Endothelial cell of umbilical vein (primary cell): ENCODE measurements around the gene TMEM233. TPM values are rescaled to one million over a fixed set of nuclear protein-coding genes. Genes with fewer than 3 reads are reported as not detected.

Experiments
- BruUV-seq: library from RNA; stranded (reverse); fragments of 400-500 nt; replicated peaks from 2 replicates; lab custom pipeline; 2021; lab: Mats Ljungman, UMichigan
- CTCF ChIA-PET: fragments of 300-600, 350-600 bp; sonication (Branson Sonifier 250); formaldehyde crosslinking; loops from one replicate; lab custom pipeline; 2021; ENCODE audit warnings: antibody characterized with exemption, inconsistent platforms; lab: Charles Lee
- POLR2A ChIA-PET: fragments of 300-600, 350-600 bp; sonication (Branson Sonifier 250); formaldehyde crosslinking; loops from one replicate; lab custom pipeline; 2021; ENCODE audit warnings: antibody characterized with exemption, inconsistent platforms; lab: Charles Lee
- DNase-seq: peaks from one replicate; pipeline ENCODE4 v3.0.0-alpha.2; 2011; ENCODE audit warnings: low read depth, low spot score
- FAIRE-seq: peaks from 2 replicates; lab custom pipeline; 2011; peaks lifted over from hg19 to GRCh38; lab: Jason Lieb, UNC
- H2AFZ ChIP-seq: 2 replicates; pipeline ENCODE4 v1.6.0; 2012; ENCODE audit warnings: low read depth, low read length, control low read depth, inconsistent platforms
- H3K27ac ChIP-seq: 2 replicates; pipeline ENCODE4 v1.5.1; 2011; ENCODE audit warnings: low read depth, mild to moderate bottlenecking, control low read depth, low read length, moderate library complexity; ENCODE audit not compliant: insufficient read depth
- H3K27me3 ChIP-seq, 2 experiments: 2 replicates each; pipeline versions ENCODE4 v1.6.0 to v1.6.1; 2011; ENCODE audit warnings: low read length in 2 of 2, mixed read lengths in 1 of 2; ENCODE audit not compliant: control insufficient read depth in 2 of 2, insufficient read depth in 2 of 2
- H3K36me3 ChIP-seq, 2 experiments: 2 replicates in 1 of 2; 3 replicates in 1 of 2; pipeline ENCODE4 v1.5.1; 2011; ENCODE audit warnings: low read length in 2 of 2, mild to moderate bottlenecking in 1 of 2, moderate library complexity in 1 of 2; ENCODE audit not compliant: control insufficient read depth in 2 of 2, insufficient read depth in 2 of 2; ENCODE audit errors: extremely low read depth in 1 of 2
- H3K4me1 ChIP-seq: 3 replicates; pipeline ENCODE4 v1.5.1; 2011; ENCODE audit warnings: mild to moderate bottlenecking, low read length; ENCODE audit not compliant: control insufficient read depth, insufficient read depth; ENCODE audit errors: extremely low read depth
- H3K4me2 ChIP-seq: 2 replicates; pipeline ENCODE4 v1.6.1; 2011; ENCODE audit warnings: low read length, control low read depth, mixed read lengths; ENCODE audit not compliant: insufficient read depth
- H3K4me3 ChIP-seq, 3 experiments: fragments of 200-600 bp in 1 of 3; sonication (generic), shearing (Covaris generic) in 1 of 3; replicated peaks in 1 of 3; 2 replicates each; pipeline ENCODE4 v1.5.1; 2011 to 2016; ENCODE audit warnings: control low read depth in 3 of 3, low read length in 3 of 3, mild to moderate bottlenecking in 2 of 3, inconsistent platforms in 1 of 3, low read depth in 1 of 3, moderate library complexity in 1 of 3; ENCODE audit not compliant: insufficient read depth in 1 of 3
- H3K79me2 ChIP-seq: 2 replicates; pipeline ENCODE4 v1.6.0; 2012; ENCODE audit warnings: low read length, inconsistent platforms; ENCODE audit not compliant: control insufficient read depth, insufficient read depth
- H3K9ac ChIP-seq: replicated peaks from 2 replicates; pipeline ENCODE3; 2011; ENCODE audit warnings: low read length, control low read depth; ENCODE audit not compliant: insufficient read depth; ENCODE audit errors: extremely low read depth
- H3K9me1 ChIP-seq: replicated peaks from 3 replicates; pipeline ENCODE4 v1.6.0; 2011; ENCODE audit warnings: mild to moderate bottlenecking, low read length; ENCODE audit not compliant: control insufficient read depth, insufficient read depth; ENCODE audit errors: extremely low read depth
- H3K9me3 ChIP-seq: replicated peaks from 2 replicates; pipeline ENCODE4 v1.5.1; 2012; ENCODE audit warnings: low read length, inconsistent platforms; ENCODE audit not compliant: control insufficient read depth, insufficient read depth
- H4K20me1 ChIP-seq: replicated peaks from 2 replicates; pipeline ENCODE3; 2011; ENCODE audit warnings: mild to moderate bottlenecking, low read length; ENCODE audit not compliant: control insufficient read depth, insufficient read depth; ENCODE audit errors: extremely low read depth
- EZH2 ChIP-seq: IDR thresholded peaks from 2 replicates; pipeline ENCODE4 v1.6.1; 2012; ENCODE audit warnings: borderline replicate concordance, low read depth, mild to moderate bottlenecking, moderate library complexity, low read length, inconsistent platforms; ENCODE audit not compliant: severe bottlenecking
- FOS ChIP-seq: IDR thresholded peaks from 2 replicates; pipeline ENCODE4 v1.6.1; 2011; ENCODE audit warnings: mild to moderate bottlenecking, low read length, moderate library complexity, borderline replicate concordance; ENCODE audit not compliant: insufficient read depth
- GATA2 ChIP-seq: IDR thresholded peaks from 2 replicates; pipeline ENCODE4 v1.7.0; 2011; ENCODE audit warnings: low read depth, mild to moderate bottlenecking, moderate library complexity, mixed read lengths, low read length; ENCODE audit not compliant: insufficient read length, insufficient read depth
- JUN ChIP-seq: IDR thresholded peaks from 2 replicates; pipeline ENCODE4 v1.6.1; 2011; ENCODE audit warnings: borderline replicate concordance, low read depth; ENCODE audit not compliant: insufficient read length, insufficient read depth
- MYC ChIP-seq: IDR thresholded peaks from one replicate; pipeline ENCODE4 v1.6.1; 2011; ENCODE audit warnings: mild to moderate bottlenecking, low read depth, low read length
- POLR2A ChIP-seq: IDR thresholded peaks from 2 replicates; pipeline ENCODE4 v1.6.1; 2012; ENCODE audit warnings: low read depth, mild to moderate bottlenecking, control low read depth, low read length
- POLR2AphosphoS5 ChIP-seq: IDR thresholded peaks from 2 replicates; pipeline ENCODE4 v1.6.1; 2012; ENCODE audit warnings: low read depth, mild to moderate bottlenecking, control low read depth, low read length, moderate library complexity; ENCODE audit not compliant: insufficient read depth
- dilution Hi-C: fragments of 300-500 bp; cut with MboI; formaldehyde crosslinking; loops from one replicate; pipeline ENCODE4 v1.15.0; 2019; ENCODE audit warnings: low sequenced_read_pairs; ENCODE audit not compliant: extremely low pct_ligation_motif_present
- intact Hi-C: fragments of 100-400 bp; cut with micrococcal nuclease; formaldehyde crosslinking; loops from one replicate; pipeline ENCODE4 v1.10.0; 2022
- polyA plus RNA-seq, 4 experiments: library from polyadenylated mRNA; depleted of rRNA in 3 of 4; stranded (reverse) in 3 of 4; unstranded in 1 of 4; fragments of >200 nt; gene quantifications; 2 replicates each; pipeline versions ENCODE4 v1.2.1 to v1.2.3, GENCODE V29; 2011 to 2012; ENCODE audit warnings: missing spikeins in 1 of 4
- total RNA-seq: library from RNA; stranded (reverse); gene quantifications from 2 replicates; pipeline ENCODE4 v1.2.3, GENCODE V29; 2021
- TF ChIP-seq, protein P1 (sequence below), 2 donors: IDR thresholded peaks; 1 replicate in 1 of 2; 2 replicates in 1 of 2; pipeline ENCODE4 v1.5.1; 2011; ENCODE audit warnings: low read length in 2 of 2, mild to moderate bottlenecking in 2 of 2, moderate library complexity in 2 of 2, control low read depth in 1 of 2, inconsistent platforms in 1 of 2, low read depth in 1 of 2; ENCODE audit not compliant: insufficient read depth in 1 of 2; ENCODE audit errors: extremely low read depth in 1 of 2
- TF ChIP-seq, protein P2 (sequence below): IDR thresholded peaks from 2 replicates; pipeline ENCODE4 v1.6.1; 2011; ENCODE audit not compliant: insufficient read depth, insufficient read length

Gene TMEM233
- total and polyA plus RNA-seq, 2 donors (not counting 3 experiments of a cell fraction or from before 2014, with no cell fraction given) = 0.01 TPM; not detected in 1

DNA sequence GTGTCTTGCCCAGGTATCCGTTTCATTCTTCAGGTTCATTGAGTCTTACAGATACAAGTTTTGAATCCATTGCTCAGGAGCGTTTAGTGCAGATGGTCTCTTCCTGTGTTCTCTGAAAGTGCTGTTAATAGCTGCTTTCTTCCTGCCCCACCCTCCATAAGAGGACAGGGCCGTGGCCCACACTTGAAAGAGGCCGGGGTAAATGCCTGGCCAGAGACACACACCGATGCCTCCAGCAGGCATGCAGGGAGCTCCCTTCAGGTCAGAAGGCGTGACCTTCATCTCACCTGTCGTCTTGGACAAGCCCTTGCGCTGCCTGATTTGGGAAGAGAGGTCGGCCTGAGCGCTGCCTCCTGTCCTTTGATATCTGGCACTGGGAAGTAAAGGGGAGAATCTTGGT lies 85.9 kb downstream of the TMEM233 start:
- H4K20me1 ChIP-seq = no peaks in the 10 kb centered on the region
- H3K9me1 ChIP-seq = no peaks in the 10 kb centered on the region
- H3K9ac ChIP-seq = no peak overlapping the region
- ChIA-PET CTCF (interaction anchor here (0.8 to 3.0 kb wide), 2 partner anchors 101 to 125 kb away, joined by 3 to 12 read pairs; no protein-coding TSS in a partner anchor), POLR2A (no interaction called here)
- no peaks in the 10 kb centered on the region for H3K27me3 ChIP-seq
- peaks cover 14 to 36% of the 10 kb centered on the region in 2 experiments for H3K36me3 ChIP-seq
- no peak overlapping the region for H3K27ac ChIP-seq
- TF ChIP-seq JUN (no peak), MYC (no peak), FOS (no peak)
- no peaks in the 10 kb centered on the region for H3K79me2 ChIP-seq
- peaks cover 4% of the 10 kb centered on the region for H3K4me1 ChIP-seq
- no peak overlapping the region for H3K4me2 ChIP-seq
- no peak overlapping the region for H2AFZ ChIP-seq
- H3K9me3 ChIP-seq = no peaks in the 10 kb centered on the region
- BruUV-seq = no TSS peak
- DNase-seq = no peak
- FAIRE-seq = no peak
- no peak overlapping the region for H3K4me3 ChIP-seq
- dilution Hi-C loops = no loop called here
- intact Hi-C loops = no loop called here

DNA sequence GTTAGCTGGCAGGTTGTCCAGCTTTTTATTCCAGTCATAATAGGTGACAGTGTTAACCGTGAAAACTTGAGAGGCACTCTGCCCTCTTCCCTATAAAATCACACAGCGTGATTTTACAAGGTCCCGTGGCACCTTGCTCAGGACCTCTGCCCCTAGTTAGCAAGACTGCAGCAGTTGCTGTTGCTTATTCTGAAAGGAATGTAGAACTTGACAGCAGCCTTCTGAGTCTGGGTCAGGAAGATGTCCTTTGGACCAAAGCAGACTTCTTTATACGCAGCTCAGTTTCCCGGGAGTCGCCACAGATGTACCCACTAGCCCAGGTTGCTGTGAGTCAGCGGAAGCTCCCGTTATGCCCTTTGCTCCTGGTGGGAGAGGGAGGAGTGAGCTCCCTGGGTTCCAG lies 87.5 kb downstream of the TMEM233 start:
- H3K9me1 ChIP-seq = no peaks in the 10 kb centered on the region
- peaks cover 13 to 35% of the 10 kb centered on the region in 2 experiments for H3K36me3 ChIP-seq
- H3K9ac ChIP-seq = no peak overlapping the region
- H2AFZ ChIP-seq = no peak overlapping the region
- H3K27me3 ChIP-seq = no peaks in the 10 kb centered on the region
- no peak overlapping the region for H3K4me2 ChIP-seq
- dilution Hi-C loops = no loop called here
- no peaks in the 10 kb centered on the region for H3K4me1 ChIP-seq
- H3K9me3 ChIP-seq = no peaks in the 10 kb centered on the region
- TF ChIP-seq POLR2A = no peak
- no peak for TF ChIP-seq JUN
- no peak for TF ChIP-seq MYC
- TF ChIP-seq GATA2 = no peak
- TF ChIP-seq FOS = no peak
- TF ChIP-seq, protein P1, sequence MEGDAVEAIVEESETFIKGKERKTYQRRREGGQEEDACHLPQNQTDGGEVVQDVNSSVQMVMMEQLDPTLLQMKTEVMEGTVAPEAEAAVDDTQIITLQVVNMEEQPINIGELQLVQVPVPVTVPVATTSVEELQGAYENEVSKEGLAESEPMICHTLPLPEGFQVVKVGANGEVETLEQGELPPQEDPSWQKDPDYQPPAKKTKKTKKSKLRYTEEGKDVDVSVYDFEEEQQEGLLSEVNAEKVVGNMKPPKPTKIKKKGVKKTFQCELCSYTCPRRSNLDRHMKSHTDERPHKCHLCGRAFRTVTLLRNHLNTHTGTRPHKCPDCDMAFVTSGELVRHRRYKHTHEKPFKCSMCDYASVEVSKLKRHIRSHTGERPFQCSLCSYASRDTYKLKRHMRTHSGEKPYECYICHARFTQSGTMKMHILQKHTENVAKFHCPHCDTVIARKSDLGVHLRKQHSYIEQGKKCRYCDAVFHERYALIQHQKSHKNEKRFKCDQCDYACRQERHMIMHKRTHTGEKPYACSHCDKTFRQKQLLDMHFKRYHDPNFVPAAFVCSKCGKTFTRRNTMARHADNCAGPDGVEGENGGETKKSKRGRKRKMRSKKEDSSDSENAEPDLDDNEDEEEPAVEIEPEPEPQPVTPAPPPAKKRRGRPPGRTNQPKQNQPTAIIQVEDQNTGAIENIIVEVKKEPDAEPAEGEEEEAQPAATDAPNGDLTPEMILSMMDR (IDR thresholded peaks at IDR 0.05; ENCODE audit: extremely low read depth in 1 of 2, insufficient read depth in 1 of 2, low read depth in 1 of 2, low read length in 2 of 2) = no peak
- no peak for TF ChIP-seq POLR2AphosphoS5
- TF ChIP-seq, protein P2, sequence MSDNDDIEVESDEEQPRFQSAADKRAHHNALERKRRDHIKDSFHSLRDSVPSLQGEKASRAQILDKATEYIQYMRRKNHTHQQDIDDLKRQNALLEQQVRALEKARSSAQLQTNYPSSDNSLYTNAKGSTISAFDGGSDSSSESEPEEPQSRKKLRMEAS = no peak
- TF ChIP-seq EZH2 = no peak
- H3K79me2 ChIP-seq = no peaks in the 10 kb centered on the region
- no peak overlapping the region for H3K27ac ChIP-seq
- CTCF ChIA-PET = interaction anchor here (0.8 to 3.0 kb wide), 6 partner anchors 10 to 99 kb away, joined by 3 to 12 read pairs (median 5); partner anchors contain the start of gene PRKAB1
- POLR2A ChIA-PET = no interaction called here
- no peak overlapping the region for H3K4me3 ChIP-seq
- intact Hi-C loops = no loop called here
- DNase-seq = no peak
- H4K20me1 ChIP-seq = no peaks in the 10 kb centered on the region
- no peak for FAIRE-seq
- BruUV-seq = no TSS peak
